A549 (cell line): Measurements from ENCODE around the gene MBNL1. TPM values are rescaled to one million over a fixed set of nuclear protein-coding genes. Genes with fewer than 3 reads are reported as not detected.

Experiments used
- ATAC-seq, 2 experiments: fragments of 200-7000 bp in 1 of 2; fragments of >200 bp in 1 of 2; cut with Nextera tagmentation in 1 of 2; cut with Tn5 transposase in 1 of 2; 3 replicates each; pipeline versions ENCODE4 v1.8.0 to v1.9.1; 2018 to 2020; ENCODE audit warnings: mild to moderate bottlenecking in 1 of 2, moderate library complexity in 1 of 2
- CTCF ChIA-PET: fragments of 300-600 bp; sonication (Branson Sonifier 250); formaldehyde crosslinking; extraction: SDS; loops from one replicate; lab custom pipeline; 2021; ENCODE audit warnings: antibody characterized with exemption, inconsistent platforms; lab: Yijun Ruan, JAX
- POLR2A ChIA-PET: fragments of 350-600 bp; formaldehyde crosslinking; extraction: SDS; loops from one replicate; lab custom pipeline; 2021; ENCODE audit warnings: antibody characterized with exemption, inconsistent platforms; lab: Yijun Ruan, JAX
- DNase-seq, 2 experiments: peaks; one replicate each; pipeline versions ENCODE4 v3.0.0 to v3.0.0-alpha.2; 2011 to 2016; ENCODE audit warnings: low read depth in 1 of 2, low spot score in 1 of 2
- FAIRE-seq: peaks from 2 replicates; lab custom pipeline; 2011; peaks lifted over from hg19 to GRCh38; lab: Jason Lieb, UNC
- H3K27ac ChIP-seq, 2 experiments: fragments of >200 bp; sonication (Bioruptor Twin); formaldehyde crosslinking; 3 replicates each; pipeline ENCODE4 v1.5.1; 2016 to 2017
- H3K4me1 ChIP-seq: fragments of >200 bp; sonication (Bioruptor Twin); formaldehyde crosslinking; 3 replicates; pipeline ENCODE4 v1.6.1; 2016
- H3K4me2 ChIP-seq: fragments of >200 bp; sonication (Bioruptor Twin); formaldehyde crosslinking; 3 replicates; pipeline ENCODE4 v1.6.1; 2016
- H3K4me3 ChIP-seq: fragments of >200 bp; sonication (Bioruptor Twin); formaldehyde crosslinking; 3 replicates; pipeline ENCODE4 v1.5.1; 2016
- H3K9me3 ChIP-seq: fragments of >200 bp; sonication (Bioruptor Twin); formaldehyde crosslinking; 3 replicates; pipeline ENCODE4 v1.6.1; 2016
- ATOH8 ChIP-seq: fragments of 250-450 bp; sonication (Bioruptor Pico); IDR thresholded peaks from 2 replicates; pipeline ENCODE4 v1.5.0; 2020; ENCODE audit warnings: low read depth, mild to moderate bottlenecking, moderate library complexity
- BHLHE40 ChIP-seq: IDR thresholded peaks from 2 replicates; pipeline ENCODE4 v1.6.1; 2012; ENCODE audit warnings: low read depth, low read length, inconsistent platforms
- CHD4 ChIP-seq: fragments of 200-600 bp; sonication (generic); IDR thresholded peaks from 2 replicates; pipeline ENCODE4 v1.6.1; 2016; ENCODE audit warnings: antibody characterized with exemption, mild to moderate bottlenecking, borderline replicate concordance
- EHF ChIP-seq: fragments of 250-450 bp; sonication (Bioruptor Pico); IDR thresholded peaks from 2 replicates; pipeline ENCODE4 v1.5.0; 2020; ENCODE audit warnings: mild to moderate bottlenecking
- EHMT2 ChIP-seq: fragments of 200-600 bp; sonication (generic); IDR thresholded peaks from 2 replicates; pipeline ENCODE4 v1.6.1; 2016; ENCODE audit warnings: antibody characterized with exemption, low read depth, mild to moderate bottlenecking, moderate library complexity
- EP300 ChIP-seq, 2 experiments: fragments of >200 bp; sonication (Bioruptor Twin); formaldehyde crosslinking; IDR thresholded peaks; 2 replicates in 1 of 2; 3 replicates in 1 of 2; pipeline ENCODE4 v1.6.1; 2016 to 2017
- GATA3 ChIP-seq: IDR thresholded peaks from 2 replicates; pipeline ENCODE4 v1.6.1; 2012; ENCODE audit warnings: borderline replicate concordance
- HES2 ChIP-seq: fragments of >200 bp; sonication (Bioruptor Twin); formaldehyde crosslinking; IDR thresholded peaks from 2 replicates; pipeline ENCODE4 v1.6.1; 2016
- HEYL ChIP-seq: fragments of 250-450 bp; sonication (Bioruptor Pico); IDR thresholded peaks from 2 replicates; pipeline ENCODE4 v1.8.0; 2021; ENCODE audit warnings: mild to moderate bottlenecking, moderate library complexity
- HOXB5 ChIP-seq: fragments of 250-450 bp; sonication (Bioruptor Pico); IDR thresholded peaks from 2 replicates; pipeline ENCODE4 v1.5.0; 2020; ENCODE audit warnings: mild to moderate bottlenecking, moderate library complexity
- JUNB ChIP-seq: fragments of >200 bp; sonication (Bioruptor Twin); formaldehyde crosslinking; IDR thresholded peaks from 2 replicates; pipeline ENCODE4 v1.6.1; 2016
- MAZ ChIP-seq: fragments of 150-350 bp; IDR thresholded peaks from 2 replicates; pipeline ENCODE4 v1.6.1; 2014; ENCODE audit warnings: antibody characterized with exemption, low read depth, low read length, borderline replicate concordance
- NR3C1 ChIP-seq: fragments of >200 bp; sonication (Bioruptor Twin); formaldehyde crosslinking; IDR thresholded peaks from 3 replicates; pipeline ENCODE4 v1.6.1; 2017
- PHF8 ChIP-seq: fragments of 200-600 bp; sonication (generic); IDR thresholded peaks from 2 replicates; pipeline ENCODE4 v1.6.1; 2016; ENCODE audit warnings: low read depth, mild to moderate bottlenecking, antibody characterized with exemption, moderate library complexity, borderline replicate concordance
- RNF2 ChIP-seq: fragments of 200-600 bp; sonication (generic); IDR thresholded peaks from 2 replicates; pipeline ENCODE4 v1.6.1; 2016; ENCODE audit warnings: low read depth, mild to moderate bottlenecking, antibody characterized with exemption, moderate library complexity, borderline replicate concordance
- SREBF2 ChIP-seq: fragments of 450-650 bp; IDR thresholded peaks from 2 replicates; pipeline ENCODE4 v1.6.1; 2014; ENCODE audit warnings: mild to moderate bottlenecking, moderate library complexity
- TFCP2L1 ChIP-seq: fragments of 250-450 bp; sonication (Bioruptor Pico); IDR thresholded peaks from 2 replicates; pipeline ENCODE4 v1.5.0; 2021; ENCODE audit warnings: mild to moderate bottlenecking
- TP53 ChIP-seq: fragments of 250-450 bp; sonication (Bioruptor Pico); IDR thresholded peaks from 2 replicates; pipeline ENCODE4 v1.5.0; 2021; ENCODE audit warnings: mild to moderate bottlenecking, moderate library complexity
- USF2 ChIP-seq: fragments of 450-650 bp; IDR thresholded peaks from 2 replicates; pipeline ENCODE4 v1.6.1; 2014; ENCODE audit warnings: antibody characterized with exemption
- ZC3H11A ChIP-seq: fragments of 450-650 bp; IDR thresholded peaks from 2 replicates; pipeline ENCODE4 v1.6.1; 2014; ENCODE audit warnings: antibody characterized with exemption, mild to moderate bottlenecking
- ZNF302 ChIP-seq: fragments of 250-450 bp; sonication (Bioruptor Pico); IDR thresholded peaks from 2 replicates; pipeline ENCODE4 v1.9.0; 2021; ENCODE audit warnings: inconsistent platforms, mild to moderate bottlenecking, moderate library complexity
- WGBS: methylation state at CpG from one replicate; pipeline ENCODE4 v1.1.6; 2017; ENCODE audit errors: missing lambda C conversion rate; 5-methylcytosine and 5-hydroxymethylcytosine counted together
- polyA plus RNA-seq, 4 experiments: library from polyadenylated mRNA; depleted of rRNA in 3 of 4; stranded (reverse); fragments of >200 nt; fragmentation: RNase III in 1 of 4; extraction: RNeasy Plus Mini Kit Qiagen cat#74134 plus additional on column Dnase treatment in 1 of 4; gene quantifications; 2 replicates in 3 of 4; 3 replicates in 1 of 4; pipeline ENCODE4 v1.2.3, GENCODE V29; 2011 to 2017

Gene MBNL1
- polyA plus RNA-seq, 2 of the 4 experiments (the other 2 are of a cell fraction) = 60.5 to 92.5 TPM

- no peak for ATAC-seq
- DNase-seq = no peak
- Histone ChIP-seq H3K4me2 (no peak overlapping the region), H3K4me3 (no peak overlapping the region), H3K27ac (no peak overlapping the region), H3K9me3 (no peaks in the 10 kb centered on the region), H3K4me1 (peaks cover 48% of the 10 kb centered on the region)
- POLR2A ChIA-PET = interaction anchor here (0.6 kb wide), 1 partner anchor 20 kb away, joined by 3 read pairs; no protein-coding TSS in a partner anchor
- no peak for TF ChIP-seq EHMT2
- FAIRE-seq = no peak
- CTCF ChIA-PET = no interaction called here
- 94% methylated on average over 1 of the region's 1 CpG for WGBS
These were observed 20.0 kb downstream of the MBNL1 start for GRCh38 chr3:152288681-152289080.

GRCh38 chr3:152289708-152290107, 21.0 kb downstream of the MBNL1 start:
- TF ChIP-seq TFCP2L1 (no peak), HEYL (CRISPR knock-in tag) (no peak), USF2 (no peak), EHF (CRISPR knock-in tag) (no peak), BHLHE40 (no peak), EHMT2 (no peak), HOXB5 (CRISPR knock-in tag) (no peak), CHD4 (no peak), MAZ (no peak), TP53 (no peak), SREBF2 (no peak), GATA3 (no peak), ZNF302 (no peak), RNF2 (no peak)
- FAIRE-seq (peak; percentile 63), DNase-seq (no peak), ATAC-seq (no peak)
- ChIA-PET CTCF (no interaction called here), POLR2A (no interaction called here)
- Histone ChIP-seq H3K4me3 (no peak overlapping the region), H3K9me3 (no peaks in the 10 kb centered on the region), H3K4me2 (no peak overlapping the region), H3K4me1 (peaks cover 43% of the 10 kb centered on the region), H3K27ac (no peak overlapping the region)
- 88% methylated on average over 3 of the region's 3 CpGs for WGBS

- CTCF ChIA-PET = interaction anchor here (1.0 kb wide), 1 partner anchor 19 kb away, joined by 3 read pairs; no protein-coding TSS in a partner anchor
- TF ChIP-seq JUNB = no peak
- no peak for TF ChIP-seq HES2
- no peak for TF ChIP-seq USF2
- no peak for TF ChIP-seq TP53
- no peak for TF ChIP-seq EP300 (IDR thresholded peaks at IDR 0.05)
- no peak for TF ChIP-seq EHF (CRISPR knock-in tag)
- TF ChIP-seq ZC3H11A = no peak
- TF ChIP-seq NR3C1 = no peak
- no peak for TF ChIP-seq ATOH8 (CRISPR knock-in tag)
- TF ChIP-seq PHF8 = no peak
- no peak for TF ChIP-seq EHMT2
- POLR2A ChIA-PET = no interaction called here
- H3K9me3 ChIP-seq = no peaks in the 10 kb centered on the region
- peaks cover 46% of the 10 kb centered on the region for H3K4me1 ChIP-seq
- no peak overlapping the region for H3K27ac ChIP-seq
- H3K4me2 ChIP-seq = no peak overlapping the region
- no peak overlapping the region for H3K4me3 ChIP-seq
- ATAC-seq = no peak
- DNase-seq = no peak
- FAIRE-seq = no peak
These were observed 21.6 kb downstream of the MBNL1 start for GRCh38 chr3:152290374-152290773.
